Fibroblast of mammary gland (primary cell): ENCODE results near the gene LMTK2.

Experiments used
- DNase-seq: peaks from one replicate; pipeline ENCODE4 v3.0.0-alpha.2; 2010; ENCODE audit warnings: low read depth
- H3K4me3 ChIP-seq: 2 replicates; pipeline ENCODE4 v1.5.1; 2011; ENCODE audit warnings: low read depth, mild to moderate bottlenecking, low read length, moderate library complexity; ENCODE audit not compliant: control insufficient read depth
- TF ChIP-seq, protein P1 (sequence below): conservative IDR thresholded peaks from 2 replicates; pipeline ENCODE4 v1.5.1; 2011; ENCODE audit warnings: low read depth, low read length, inconsistent platforms; ENCODE audit not compliant: control insufficient read depth, insufficient read depth

Gene LMTK2

DNA sequence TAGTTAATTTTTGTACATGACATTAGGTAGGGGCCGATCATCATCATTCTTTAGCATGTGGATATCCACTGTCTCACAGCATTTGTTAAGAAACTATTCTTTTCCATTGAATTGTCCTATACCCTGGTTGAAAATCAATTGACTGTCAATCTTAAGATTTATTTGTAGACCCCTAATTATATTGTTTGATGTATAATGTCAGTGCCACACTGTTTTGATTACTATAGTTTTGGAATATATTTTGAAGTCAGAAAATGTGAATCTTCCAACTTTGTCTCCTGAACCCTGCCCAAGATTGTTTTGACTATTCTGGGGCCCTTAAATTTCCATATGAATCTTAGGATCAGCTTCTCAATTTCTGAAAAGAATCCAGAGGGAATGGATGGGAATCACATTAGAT lies 6.6 kb upstream of the LMTK2 start:
- no peak for DNase-seq
- H3K4me3 ChIP-seq = no peak overlapping the region
- TF ChIP-seq, protein P1, sequence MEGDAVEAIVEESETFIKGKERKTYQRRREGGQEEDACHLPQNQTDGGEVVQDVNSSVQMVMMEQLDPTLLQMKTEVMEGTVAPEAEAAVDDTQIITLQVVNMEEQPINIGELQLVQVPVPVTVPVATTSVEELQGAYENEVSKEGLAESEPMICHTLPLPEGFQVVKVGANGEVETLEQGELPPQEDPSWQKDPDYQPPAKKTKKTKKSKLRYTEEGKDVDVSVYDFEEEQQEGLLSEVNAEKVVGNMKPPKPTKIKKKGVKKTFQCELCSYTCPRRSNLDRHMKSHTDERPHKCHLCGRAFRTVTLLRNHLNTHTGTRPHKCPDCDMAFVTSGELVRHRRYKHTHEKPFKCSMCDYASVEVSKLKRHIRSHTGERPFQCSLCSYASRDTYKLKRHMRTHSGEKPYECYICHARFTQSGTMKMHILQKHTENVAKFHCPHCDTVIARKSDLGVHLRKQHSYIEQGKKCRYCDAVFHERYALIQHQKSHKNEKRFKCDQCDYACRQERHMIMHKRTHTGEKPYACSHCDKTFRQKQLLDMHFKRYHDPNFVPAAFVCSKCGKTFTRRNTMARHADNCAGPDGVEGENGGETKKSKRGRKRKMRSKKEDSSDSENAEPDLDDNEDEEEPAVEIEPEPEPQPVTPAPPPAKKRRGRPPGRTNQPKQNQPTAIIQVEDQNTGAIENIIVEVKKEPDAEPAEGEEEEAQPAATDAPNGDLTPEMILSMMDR = no peak

DNA sequence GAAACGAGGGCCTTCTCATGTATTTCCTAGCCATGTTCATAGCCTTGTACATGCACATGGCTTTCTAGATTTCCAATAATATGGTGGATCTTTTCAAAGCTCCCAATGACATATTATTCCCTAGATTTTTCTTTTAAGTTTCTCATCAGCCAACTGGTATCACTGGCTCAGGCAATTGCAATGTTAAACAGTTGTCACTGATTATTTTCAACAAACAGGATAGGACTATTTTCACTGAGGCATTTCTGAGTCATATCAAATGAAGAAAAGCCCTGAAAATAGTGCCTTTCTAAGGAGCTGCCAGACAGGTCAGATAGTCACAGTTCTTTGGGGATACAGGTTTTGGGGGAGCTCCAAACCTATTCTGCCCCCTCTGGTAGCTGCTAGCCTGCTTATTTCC lies 4.5 kb upstream of the LMTK2 start:
- H3K4me3 ChIP-seq = no peak overlapping the region
- TF ChIP-seq, protein P1 = no peak
- no peak for DNase-seq

DNA sequence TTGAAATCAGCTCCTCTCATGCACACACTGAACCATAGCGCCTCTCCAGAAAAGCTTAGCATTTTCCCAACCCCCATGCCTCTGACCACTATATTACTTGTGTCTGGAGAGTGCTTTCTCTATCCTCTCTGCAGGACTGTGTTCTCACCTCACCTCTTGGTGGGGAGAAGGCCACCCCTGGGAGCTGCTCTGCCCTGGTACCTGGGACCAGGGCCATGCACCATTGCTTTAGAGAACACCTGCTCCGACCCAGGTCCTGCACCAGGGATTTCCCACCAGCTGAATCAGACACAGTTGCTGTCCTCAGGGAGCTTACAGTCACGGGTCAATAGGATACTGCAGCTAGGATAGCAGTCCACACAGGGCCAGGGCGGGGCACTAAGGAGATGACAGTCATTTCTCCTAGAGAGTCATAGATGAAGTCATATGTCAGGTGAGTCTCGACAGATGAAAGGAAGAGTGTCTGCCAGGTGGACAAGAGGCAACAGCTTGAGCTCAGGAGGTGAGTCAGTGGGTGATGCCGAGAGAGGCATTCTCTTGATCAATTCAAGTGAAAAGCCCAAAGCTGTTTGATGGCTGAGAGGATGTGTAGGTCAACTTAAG lies 619 bp upstream of the LMTK2 start:
- TF ChIP-seq, protein P1 = no peak
- no peak for DNase-seq
- H3K4me3 ChIP-seq = no peak overlapping the region

DNA sequence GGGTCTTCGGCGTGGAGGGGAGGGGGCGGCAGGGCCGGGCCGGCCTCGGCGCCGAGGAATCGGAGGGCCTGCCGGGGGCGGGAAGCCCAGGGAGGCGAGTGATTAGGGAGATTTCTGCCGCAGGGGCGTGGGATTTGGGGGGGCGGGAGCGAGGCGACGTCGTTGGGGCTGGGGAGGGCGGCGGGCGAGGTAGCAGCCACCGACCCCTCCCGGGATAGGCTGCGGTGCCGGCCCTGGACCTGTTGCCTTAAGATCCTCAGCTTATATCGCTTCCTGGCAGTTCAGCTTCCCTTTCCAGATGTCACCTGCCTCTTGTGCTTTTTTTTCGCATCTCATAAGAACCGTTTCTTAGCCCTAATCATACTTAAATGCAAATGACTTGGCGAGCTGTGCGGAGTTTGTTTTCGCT lies 655 bp downstream of the LMTK2 start:
- TF ChIP-seq, protein P1 = no peak
- peak overlapping the region; percentile 67 for H3K4me3 ChIP-seq

DNA sequence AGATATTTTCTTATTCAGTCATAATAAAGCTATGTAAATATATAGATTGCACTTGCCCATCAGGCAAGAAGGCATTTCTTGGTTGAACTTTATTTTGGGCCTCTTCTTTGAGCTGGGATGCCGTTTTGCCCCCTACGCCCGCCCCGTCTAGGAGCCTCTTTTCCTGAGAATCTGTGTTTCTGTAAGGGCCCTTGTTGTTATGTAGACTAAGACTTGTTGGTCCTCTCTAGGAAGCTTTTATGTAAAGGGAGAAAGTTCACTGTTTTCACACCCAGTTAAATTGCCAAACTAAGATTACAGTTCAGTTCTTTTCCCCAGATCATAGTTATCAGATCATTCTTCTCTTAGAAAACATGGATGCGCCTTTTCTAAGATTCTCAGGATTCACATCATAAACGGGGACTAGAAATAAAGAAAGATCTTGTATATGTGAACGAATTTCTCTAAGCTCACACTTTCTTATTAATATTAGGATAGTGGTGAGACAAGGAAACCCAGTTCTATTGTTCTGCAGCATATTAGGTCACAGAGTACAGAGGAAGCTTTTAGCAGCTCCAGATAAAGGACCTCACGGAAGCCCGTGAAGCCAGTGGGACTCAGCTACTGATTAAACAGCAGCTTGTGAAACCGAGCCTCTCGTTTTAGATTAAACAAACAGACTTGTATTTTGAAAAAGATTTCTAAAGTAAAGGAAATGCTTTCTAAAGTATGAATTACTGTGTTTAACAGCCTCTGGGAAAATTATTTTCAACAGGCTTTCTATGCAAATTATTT lies 3.8 kb downstream of the LMTK2 start:
- TF ChIP-seq, protein P1 = no peak
- no peak overlapping the region for H3K4me3 ChIP-seq
- DNase-seq = no peak

More for the DNA sequence above, 655 bp downstream of the LMTK2 start:
- peak; percentile 14 for DNase-seq

DNA sequence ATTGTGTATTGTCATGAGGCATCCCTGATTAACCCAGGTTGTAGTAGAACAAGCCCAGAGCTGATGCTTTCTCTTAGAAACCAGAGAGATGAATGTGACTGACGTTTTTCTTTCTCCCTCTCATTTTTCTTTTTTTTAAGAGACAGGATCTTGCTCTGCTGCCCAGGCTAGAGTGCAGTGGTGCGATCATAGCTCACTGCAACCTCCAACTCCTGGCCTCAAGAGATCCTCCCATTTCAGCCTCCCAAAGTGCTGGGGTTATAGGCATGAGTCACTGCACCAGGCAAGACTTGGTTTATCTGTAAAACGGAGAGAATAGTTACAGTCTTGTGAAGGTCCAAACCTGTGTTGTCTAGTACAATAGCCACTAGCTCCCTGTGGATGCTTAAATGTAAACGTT lies 5.4 kb downstream of the LMTK2 start:
- no peak for DNase-seq
- H3K4me3 ChIP-seq = no peak overlapping the region
- TF ChIP-seq, protein P1 = no peak
